ENCODE data around the gene UTP11. TPM values are rescaled to one million over a fixed set of nuclear protein-coding genes. Genes with fewer than 3 reads are reported as not detected.
A peak's percentile ranks its signal among the peaks of the same experiment; 100 is the strongest.

The UTP11 gene
- total and polyA plus RNA-seq, 2 of the 8 experiments (the other 6 are each of a cell fraction or from before 2014, with no cell fraction given) = 19.5 to 60.5 TPM

DNA sequence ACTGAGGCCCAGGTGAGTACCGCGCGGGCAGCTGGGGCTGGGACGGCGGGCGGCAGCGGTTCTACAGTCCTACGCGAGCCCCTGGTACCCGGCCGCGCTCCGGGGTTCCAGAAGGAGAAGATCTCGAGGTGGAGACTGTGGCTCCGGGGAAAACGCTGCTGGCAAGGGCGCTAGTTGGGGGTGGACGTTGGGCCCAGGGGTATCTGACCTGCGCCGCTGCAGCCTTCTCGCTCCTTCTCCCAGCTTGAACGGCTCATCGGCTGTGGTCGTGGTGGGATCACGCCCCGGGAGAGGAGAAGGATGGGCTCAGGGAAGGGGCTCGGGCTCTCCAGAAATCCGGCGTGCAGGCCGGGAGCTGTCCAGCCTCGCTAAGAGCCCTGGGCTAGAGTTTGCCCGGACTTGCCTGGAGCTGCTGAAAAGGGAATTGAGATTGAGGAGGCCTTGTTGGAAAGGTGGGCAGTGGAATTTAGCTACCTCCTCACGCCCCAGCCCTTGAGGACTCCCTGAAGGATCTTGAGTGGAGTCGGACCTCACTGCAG lies 35.1 kb downstream of the UTP11 start (continued):
- no peak for TF ChIP-seq YY1 (IDR thresholded peaks at IDR 0.05; ENCODE audit: low read depth, low read length)
- TF ChIP-seq GTF2F1 (IDR thresholded peaks at IDR 0.05; ENCODE audit: borderline replicate concordance, low read depth, low read length) = no peak
- TF ChIP-seq RAD21 (IDR thresholded peaks at IDR 0.05 in 1 of 2, conservative IDR thresholded peaks at IDR 0.05 in 1 of 2; ENCODE audit: low read depth in 2 of 2, low read length in 2 of 2) = peak in 1 of 2 experiments; percentile 7; a peak in 1 of 4 replicates
- no peak for TF ChIP-seq SIX5 (IDR thresholded peaks at IDR 0.05; ENCODE audit: low read depth, low read length)
- TF ChIP-seq CTBP2 (IDR thresholded peaks at IDR 0.05; ENCODE audit: borderline replicate concordance, insufficient read depth, insufficient read length, low read length) = no peak
- no peak for TF ChIP-seq NANOG (IDR thresholded peaks at IDR 0.05; ENCODE audit: insufficient read depth, low read depth, low read length, poor library complexity, severe bottlenecking)
- TF ChIP-seq KDM4A (IDR thresholded peaks at IDR 0.05; ENCODE audit: low read depth, low read length, severe bottlenecking) = peak; percentile 36
- TF ChIP-seq POLR2AphosphoS5 (IDR thresholded peaks at IDR 0.05; ENCODE audit: low read depth, low read length) = no peak
- TF ChIP-seq, protein P1, sequence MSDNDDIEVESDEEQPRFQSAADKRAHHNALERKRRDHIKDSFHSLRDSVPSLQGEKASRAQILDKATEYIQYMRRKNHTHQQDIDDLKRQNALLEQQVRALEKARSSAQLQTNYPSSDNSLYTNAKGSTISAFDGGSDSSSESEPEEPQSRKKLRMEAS (IDR thresholded peaks at IDR 0.05) = peak; percentile 44; the same call in 1 of the 2 replicates
- no peak for TF ChIP-seq EP300 (IDR thresholded peaks at IDR 0.05; ENCODE audit: borderline replicate concordance in 1 of 2, low read depth in 2 of 2, low read length in 2 of 2)
- peak; percentile 46 for TF ChIP-seq EZH2 (IDR thresholded peaks at IDR 0.05; ENCODE audit: low read depth, low read length, severe bottlenecking)
- TF ChIP-seq JUN (IDR thresholded peaks at IDR 0.05; ENCODE audit: low read depth, low read length) = no peak
- TF ChIP-seq SP4 (IDR thresholded peaks at IDR 0.05; ENCODE audit: low read length) = no peak
- TF ChIP-seq SIRT6 (IDR thresholded peaks at IDR 0.05; ENCODE audit: low read length) = no peak
- TF ChIP-seq SAP30 (IDR thresholded peaks at IDR 0.05; ENCODE audit: insufficient read depth, insufficient replicate concordance, low read length) = peak; percentile 75
- TF ChIP-seq BCL11A (IDR thresholded peaks at IDR 0.05; ENCODE audit: low read depth in 2 of 2, low read length in 2 of 2) = no peak
- TF ChIP-seq, protein P2, sequence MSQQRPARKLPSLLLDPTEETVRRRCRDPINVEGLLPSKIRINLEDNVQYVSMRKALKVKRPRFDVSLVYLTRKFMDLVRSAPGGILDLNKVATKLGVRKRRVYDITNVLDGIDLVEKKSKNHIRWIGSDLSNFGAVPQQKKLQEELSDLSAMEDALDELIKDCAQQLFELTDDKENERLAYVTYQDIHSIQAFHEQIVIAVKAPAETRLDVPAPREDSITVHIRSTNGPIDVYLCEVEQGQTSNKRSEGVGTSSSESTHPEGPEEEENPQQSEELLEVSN (IDR thresholded peaks at IDR 0.05) = no peak
- TF ChIP-seq SUZ12 (IDR thresholded peaks at IDR 0.05; ENCODE audit: low read length) = peak; percentile 40; the same call in 1 of the 2 replicates
- TF ChIP-seq CBX8 (IDR thresholded peaks at IDR 0.05; ENCODE audit: borderline replicate concordance, low read depth, low read length) = no peak
